Dedifferentiated amniotic fluid mesenchymal stem cell (primary cell): ENCODE measurements around the gene LIX1L.

Experiments used
- DNase-seq: peaks from one replicate; pipeline ENCODE4 v3.0.0-alpha.2; 2016; ENCODE audit errors: extremely low spot score

Gene LIX1L

DNA sequence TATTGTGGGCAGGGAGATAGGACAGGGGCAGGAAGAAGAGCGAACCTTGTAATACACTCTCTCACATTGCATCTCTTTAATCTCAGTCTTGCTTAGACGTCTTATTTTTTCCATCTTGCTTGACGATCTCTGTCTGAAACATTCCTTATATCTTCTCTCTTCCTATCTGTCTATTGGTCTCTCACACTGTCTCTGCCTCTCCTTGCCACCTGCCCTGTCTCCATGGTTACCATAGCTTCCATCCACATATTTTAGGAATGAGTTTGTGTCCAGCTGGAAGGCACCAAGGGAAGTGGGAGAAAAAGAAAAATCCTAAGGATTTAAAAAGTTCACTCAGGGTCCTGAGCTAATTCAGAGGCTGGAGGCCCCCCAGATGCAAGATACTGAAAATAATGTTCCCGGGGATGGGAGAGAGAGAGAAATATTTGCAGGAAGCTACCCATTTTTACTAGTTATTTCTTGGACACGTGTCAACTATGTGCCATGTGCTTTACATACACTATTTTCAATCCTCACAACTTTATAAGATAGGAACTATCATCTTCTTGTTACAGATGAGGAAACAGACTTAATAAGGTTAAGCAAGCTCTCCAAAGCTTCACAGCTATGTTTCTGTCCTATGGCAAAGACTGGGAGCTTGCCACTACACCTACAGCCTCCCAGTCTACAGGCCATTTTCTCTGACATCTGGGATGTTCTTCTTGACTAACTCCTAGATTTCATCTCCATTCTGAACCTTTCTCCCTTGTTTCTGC is 5.6 kb upstream of the LIX1L start:
- no peak for DNase-seq

DNA sequence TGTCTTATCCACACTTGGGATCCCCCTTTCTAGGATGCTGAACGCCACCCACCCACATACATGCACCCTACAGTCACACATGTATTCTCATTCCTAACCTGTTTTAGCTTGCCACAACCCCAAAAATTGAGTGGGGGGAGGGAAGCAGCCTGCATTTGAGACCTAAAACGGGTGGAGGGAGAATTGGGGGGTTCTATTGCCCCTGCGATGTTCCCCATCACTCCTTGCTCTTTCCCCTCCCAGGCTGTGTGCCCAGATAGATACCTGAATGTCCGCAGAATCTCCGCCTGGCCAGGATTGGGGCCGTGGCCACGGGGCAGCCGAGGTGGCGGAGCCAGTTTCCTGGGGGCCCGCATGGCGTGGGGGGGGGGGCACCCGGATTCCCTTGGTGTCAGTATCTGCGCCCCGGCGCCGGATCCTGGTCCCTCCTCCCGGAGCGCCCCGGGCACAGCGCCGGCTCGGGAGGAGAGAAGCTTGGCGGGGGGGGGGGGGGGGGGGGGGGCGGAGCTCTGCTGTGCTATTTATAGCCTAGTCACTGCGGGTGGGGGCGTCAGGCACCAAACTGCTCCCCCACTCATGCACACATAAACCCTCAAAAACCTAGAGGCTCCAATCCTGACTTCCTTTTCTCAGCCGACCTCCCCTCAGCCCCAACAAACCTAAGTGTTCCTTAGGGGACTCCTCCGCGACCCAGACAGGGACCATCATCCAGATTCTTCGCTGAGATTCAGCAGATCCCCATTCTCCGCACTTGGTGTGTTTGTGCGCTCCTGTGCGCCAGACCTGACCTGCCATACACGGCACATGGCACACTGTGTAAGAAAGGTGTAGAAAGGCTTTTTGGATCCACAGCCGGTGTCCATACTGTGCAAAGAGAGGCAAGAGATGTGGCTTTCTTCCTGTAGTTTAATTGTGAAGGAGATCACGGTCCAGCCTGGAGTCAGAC is 4.6 kb upstream of the LIX1L start:
- DNase-seq, result no peak

GRCh38 chr1:145961425-145962156 is 3.8 kb upstream of the LIX1L start:
- DNase-seq, result no peak

DNA sequence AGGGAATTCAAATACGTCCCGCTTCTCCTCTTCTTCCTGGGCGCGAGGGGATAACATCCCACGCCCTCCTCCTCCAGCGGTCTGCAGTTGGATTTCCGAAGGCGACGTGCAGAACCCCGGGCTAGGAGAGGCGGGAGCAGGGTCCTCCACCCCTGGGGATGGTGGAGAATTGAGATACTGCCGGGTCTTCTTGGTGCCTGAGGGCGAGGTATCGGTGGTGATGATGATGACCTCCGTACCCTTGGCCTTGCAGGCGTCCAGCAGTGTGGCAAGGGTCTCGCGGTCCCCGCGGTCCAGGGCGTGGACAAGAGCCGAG is 3.2 kb upstream of the LIX1L start:
- DNase-seq, result no peak

DNA sequence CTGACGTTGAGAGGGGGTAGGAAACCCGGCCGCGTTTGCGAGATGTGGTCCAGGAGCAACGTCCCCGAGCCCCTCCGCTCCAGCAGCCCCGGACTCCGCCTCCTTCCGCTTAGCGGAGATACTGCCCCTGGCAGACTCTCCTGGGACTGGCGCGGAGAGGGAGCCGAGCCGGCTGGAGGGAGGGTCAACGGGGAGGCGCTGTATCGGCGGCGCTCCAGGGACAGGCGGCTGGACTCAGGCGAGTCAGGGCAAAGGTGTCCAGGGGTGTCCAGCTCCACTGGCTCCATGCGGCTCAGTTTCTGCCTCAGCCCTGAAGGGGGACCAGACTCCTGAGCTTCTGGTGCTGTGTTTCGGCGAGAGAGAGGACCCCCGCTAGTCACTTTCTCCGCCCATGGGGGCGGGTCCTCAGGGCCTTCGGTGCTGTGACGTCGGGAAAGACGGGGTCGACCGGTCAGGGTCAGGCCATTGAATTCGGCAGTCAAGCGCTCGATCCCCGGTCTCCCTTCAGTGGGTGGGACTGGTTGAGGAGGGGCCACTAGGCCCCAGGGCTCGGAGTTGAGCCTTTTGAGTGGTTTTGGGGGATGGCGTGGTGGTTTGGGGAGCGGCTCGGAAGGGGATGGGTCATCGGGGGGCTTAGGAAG is 2.8 kb upstream of the LIX1L start:
- no peak for DNase-seq

DNA sequence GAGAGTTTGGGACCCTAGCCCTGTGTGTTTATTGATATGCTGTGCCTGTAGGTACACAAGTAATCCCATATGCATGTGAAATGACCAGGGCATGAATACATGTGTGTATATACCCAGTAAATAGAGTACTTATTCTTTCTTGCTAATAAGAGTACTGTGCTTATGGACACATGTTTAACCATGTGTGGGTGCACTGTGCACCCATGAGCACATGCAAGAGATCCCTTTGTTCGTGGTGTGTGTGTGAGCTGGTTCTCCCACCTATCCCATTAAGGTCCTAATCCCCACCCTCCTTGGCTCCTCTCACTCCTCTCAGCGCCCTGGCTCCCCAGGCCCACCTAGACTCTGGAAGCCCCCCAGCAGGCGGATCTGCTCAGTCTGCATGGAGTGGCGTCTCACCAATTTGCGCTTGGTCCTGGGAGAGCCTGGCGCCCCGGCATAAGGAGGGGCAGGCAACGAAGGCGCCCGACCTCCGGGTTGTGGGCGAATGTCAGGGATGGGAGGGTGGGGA is 2.2 kb upstream of the LIX1L start:
- DNase-seq, result no peak

GRCh38 chr1:145959333-145959732 is 1.5 kb upstream of the LIX1L start:
- DNase-seq, result no peak

GRCh38 chr1:145958734-145959133 is 917 bp upstream of the LIX1L start:
- DNase-seq, result no peak

- no peak for DNase-seq
Observed at GRCh38 chr1:145956781-145957442, 905 bp downstream of the LIX1L start.

DNA sequence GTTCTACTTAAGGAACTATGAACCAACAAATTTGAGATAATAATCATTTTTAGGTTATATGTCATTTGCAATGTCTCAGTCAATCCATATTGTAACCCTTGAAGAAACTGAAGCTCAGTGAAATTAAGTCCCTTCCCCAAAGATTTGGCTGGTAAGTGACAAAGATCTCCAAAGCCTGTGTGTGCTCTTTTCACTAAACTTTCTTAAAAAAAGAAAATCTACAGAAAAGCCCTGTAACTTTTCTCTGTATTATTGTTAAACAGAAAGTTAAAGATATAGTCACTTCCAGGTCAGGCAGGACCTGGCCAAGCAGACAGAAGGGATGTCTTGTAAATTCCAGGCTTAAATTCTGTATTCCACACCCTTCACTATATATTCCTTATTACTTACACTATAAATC is 1.5 kb downstream of the LIX1L start:
- no peak for DNase-seq

DNA sequence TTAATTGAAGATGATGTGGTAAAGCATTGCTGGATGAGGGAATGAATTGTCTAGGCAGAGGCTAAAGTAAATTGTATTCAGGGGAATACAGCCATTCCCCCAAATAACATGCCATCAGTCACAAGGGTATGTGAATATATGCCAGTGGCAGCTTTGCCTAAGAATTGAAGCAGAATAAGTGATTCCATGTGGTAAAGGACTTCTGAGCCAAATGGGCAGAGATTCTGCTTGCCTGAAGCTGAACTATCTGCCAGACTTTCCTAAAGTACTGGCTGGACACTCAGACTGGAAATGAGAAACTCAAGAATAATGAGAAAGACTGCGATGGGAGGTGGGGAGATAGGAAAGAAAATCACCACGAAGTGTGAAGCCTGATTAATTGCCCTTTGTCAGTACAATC is 2.4 kb downstream of the LIX1L start:
- DNase-seq, result no peak

- no peak for DNase-seq
Observed at GRCh38 chr1:145953861-145954260, 4.0 kb downstream of the LIX1L start.

GRCh38 chr1:145952903-145953302 is 4.9 kb downstream of the LIX1L start:
- DNase-seq, result no peak

GRCh38 chr1:145951526-145951925 is 6.3 kb downstream of the LIX1L start:
- no peak for DNase-seq

DNA sequence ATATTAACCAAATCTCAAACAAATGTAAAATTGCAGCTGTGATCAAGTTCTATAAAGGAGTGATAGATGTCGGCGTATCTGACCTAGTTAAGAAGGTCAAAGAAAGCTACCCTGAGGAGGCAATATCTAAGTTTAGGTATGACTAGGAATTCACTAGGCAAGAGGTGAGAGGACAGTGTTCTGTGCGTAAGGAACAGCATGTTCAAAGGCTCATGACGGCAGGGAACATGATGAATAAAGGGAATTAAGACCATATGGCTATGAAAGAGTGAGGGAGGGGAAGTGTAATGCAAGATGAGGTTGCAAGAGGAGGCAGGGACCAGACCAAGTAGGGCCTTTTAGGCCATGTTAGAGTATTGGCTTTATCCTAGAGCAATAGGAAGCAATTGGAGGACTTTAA is 8.6 kb downstream of the LIX1L start:
- no peak for DNase-seq

DNA sequence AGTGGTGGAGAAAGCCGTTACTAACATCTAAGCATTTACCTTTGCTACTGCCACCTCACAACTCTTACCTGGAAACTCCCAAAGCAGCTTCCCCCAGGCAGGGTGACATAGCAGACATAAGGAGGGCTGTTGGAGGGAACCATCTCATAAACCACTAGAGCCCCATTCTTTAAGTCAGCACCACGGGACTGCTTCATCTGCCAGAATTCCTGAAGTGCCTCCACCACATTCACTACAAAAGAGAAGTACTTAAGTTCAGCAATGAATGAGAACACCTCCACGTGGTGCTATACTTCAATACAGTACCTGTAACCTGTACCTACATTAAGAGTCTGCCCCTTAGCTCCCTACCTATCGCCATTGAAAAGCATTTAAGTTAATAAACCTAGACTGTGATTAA is 10.3 kb downstream of the LIX1L start:
- no peak for DNase-seq

- no peak for DNase-seq
Observed at GRCh38 chr1:145946477-145946986, 11.3 kb downstream of the LIX1L start.

DNA sequence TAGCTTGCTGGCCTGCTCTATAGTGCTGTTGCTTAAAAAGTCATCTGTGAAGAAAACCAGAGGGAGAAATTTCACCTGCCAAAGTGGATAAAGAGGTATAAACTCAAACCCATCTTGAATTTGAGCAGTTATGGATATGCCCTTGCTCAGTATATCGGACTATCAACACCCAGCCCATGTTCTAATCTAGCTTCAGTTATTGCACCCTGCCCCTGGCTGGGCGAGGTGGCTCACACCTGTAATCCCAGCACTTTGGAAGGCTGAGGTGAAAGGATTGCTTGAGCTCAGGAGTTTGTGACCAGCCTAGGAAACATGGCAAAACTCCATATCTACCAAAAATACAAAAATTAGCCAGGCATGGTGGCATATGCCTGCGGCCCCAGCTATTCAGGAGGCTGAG is 13.3 kb downstream of the LIX1L start:
- no peak for DNase-seq

- no peak for DNase-seq
Observed at GRCh38 chr1:145942871-145943270, 14.9 kb downstream of the LIX1L start.

GRCh38 chr1:145942405-145942804 is 15.4 kb downstream of the LIX1L start:
- DNase-seq, result no peak

- DNase-seq, result no peak
Observed at GRCh38 chr1:145937436-145937835, 20.4 kb downstream of the LIX1L start.
